Esophagus squamous epithelium (tissue), 5 donors: ENCODE measurements around the gene PAK1. TPM values are rescaled to one million over a fixed set of nuclear protein-coding genes. Genes with fewer than 3 reads are reported as not detected.

ENCODE experiments used
- DNase-seq: peaks from one replicate; lab custom pipeline; 2025; lab: John Stamatoyannopoulos, UW
- H3K27ac ChIP-seq, 4 donors: fragments of 200-600 bp; sonication (generic); one replicate each; pipeline ENCODE4 v1.5.1; 2016 to 2019; ENCODE audit warnings: mild to moderate bottlenecking in 1 of 4
- H3K27me3 ChIP-seq, 4 donors: fragments of 200-600 bp; sonication (generic); 1 replicate in 3 of 4; 2 replicates in 1 of 4; pipeline versions ENCODE4 v1.5.1 to v1.6.0; 2017 to 2021; ENCODE audit warnings: antibody characterized with exemption in 1 of 4
- H3K36me3 ChIP-seq, 3 donors: fragments of 200-600 bp; sonication (generic); one replicate each; pipeline ENCODE4 v1.5.1; 2016 to 2019
- H3K4me1 ChIP-seq, 3 donors: fragments of 200-600 bp; sonication (generic); one replicate each; pipeline ENCODE4 v1.5.1; 2017 to 2019
- H3K4me3 ChIP-seq, 4 donors: fragments of 200-600 bp; sonication (generic); 1 replicate in 3 of 4; 2 replicates in 1 of 4; pipeline ENCODE4 v1.5.1; 2016 to 2019; ENCODE audit warnings: mild to moderate bottlenecking in 2 of 4, moderate library complexity in 1 of 4
- H3K9me3 ChIP-seq, 3 donors: fragments of 200-600 bp; sonication (generic); one replicate each; pipeline ENCODE4 v1.5.1; 2016 to 2019
- POLR2A ChIP-seq, 4 donors: fragments of 450-650 bp; IDR thresholded peaks; one replicate each; pipeline ENCODE4 v1.6.1; 2017; ENCODE audit warnings: antibody characterized with exemption in 4 of 4, mild to moderate bottlenecking in 4 of 4, moderate library complexity in 3 of 4
- WGBS, 2 donors: methylation state at CpG; one replicate each; pipeline ENCODE4 v1.1.5; 2018; 5-methylcytosine and 5-hydroxymethylcytosine counted together
- intact Hi-C: fragments of 100-400 bp; cut with DNase I; formaldehyde crosslinking; loops from one replicate; pipeline ENCODE4 v1.15.0; 2022
- total RNA-seq, 4 donors: library from RNA; depleted of rRNA; stranded (reverse); fragments of >200 nt; gene quantifications; one replicate each; pipeline ENCODE4 v1.1.0, GENCODE V29; 2016
- TF ChIP-seq, protein P1 (sequence below), 6 experiments: fragments of 450-650 bp in 4 of 6; fragments of 200-600 bp in 2 of 6; sonication (generic) in 2 of 6; IDR thresholded peaks; one replicate each; pipeline ENCODE4 v1.5.1; 2016 to 2019; ENCODE audit warnings: antibody characterized with exemption in 6 of 6, mild to moderate bottlenecking in 4 of 6, moderate library complexity in 4 of 6
- donor health status: DM: yes; HTN: yes; CAD: no.

Gene PAK1
- total RNA-seq, 4 donors from 2014 or later, result 17.4 to 41.6 (median 24.8) TPM

DNA sequence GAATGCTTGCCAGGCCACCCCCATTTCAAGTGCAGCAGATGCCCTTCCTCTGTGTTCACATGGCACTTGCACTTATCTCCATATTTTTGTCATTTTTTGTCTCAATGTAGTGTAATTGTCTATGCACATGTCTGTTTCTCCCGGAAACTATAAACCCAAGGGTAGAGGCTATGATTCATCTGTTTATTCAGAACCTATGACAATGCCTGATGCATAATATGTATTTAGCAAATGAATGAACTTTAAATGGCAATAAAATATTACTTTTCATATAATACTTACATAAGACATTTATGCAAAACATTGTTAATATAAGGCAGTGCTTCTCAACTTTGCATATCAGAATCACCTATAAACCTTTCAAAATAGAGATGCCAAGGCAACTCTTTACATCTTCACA is 6.7 kb downstream of the PAK1 start:
- H3K27ac ChIP-seq, result no peak overlapping the region
- no peak overlapping the region for H3K4me3 ChIP-seq
- no peaks in the 10 kb centered on the region for H3K27me3 ChIP-seq
- no peaks in the 10 kb centered on the region for H3K9me3 ChIP-seq
- peaks cover 12 to 36% (median 14%) of the 10 kb centered on the region in 3 donors for H3K4me1 ChIP-seq
- 28 to 32% methylated on average over 1 of the region's 1 CpG for whole genome bisulfite sequencing, 2 donors
- no peaks in the 10 kb centered on the region for H3K36me3 ChIP-seq
- no peak for DNase-seq
- no peak for TF ChIP-seq POLR2A (IDR thresholded peaks at IDR 0.05)
- TF ChIP-seq, protein P1, sequence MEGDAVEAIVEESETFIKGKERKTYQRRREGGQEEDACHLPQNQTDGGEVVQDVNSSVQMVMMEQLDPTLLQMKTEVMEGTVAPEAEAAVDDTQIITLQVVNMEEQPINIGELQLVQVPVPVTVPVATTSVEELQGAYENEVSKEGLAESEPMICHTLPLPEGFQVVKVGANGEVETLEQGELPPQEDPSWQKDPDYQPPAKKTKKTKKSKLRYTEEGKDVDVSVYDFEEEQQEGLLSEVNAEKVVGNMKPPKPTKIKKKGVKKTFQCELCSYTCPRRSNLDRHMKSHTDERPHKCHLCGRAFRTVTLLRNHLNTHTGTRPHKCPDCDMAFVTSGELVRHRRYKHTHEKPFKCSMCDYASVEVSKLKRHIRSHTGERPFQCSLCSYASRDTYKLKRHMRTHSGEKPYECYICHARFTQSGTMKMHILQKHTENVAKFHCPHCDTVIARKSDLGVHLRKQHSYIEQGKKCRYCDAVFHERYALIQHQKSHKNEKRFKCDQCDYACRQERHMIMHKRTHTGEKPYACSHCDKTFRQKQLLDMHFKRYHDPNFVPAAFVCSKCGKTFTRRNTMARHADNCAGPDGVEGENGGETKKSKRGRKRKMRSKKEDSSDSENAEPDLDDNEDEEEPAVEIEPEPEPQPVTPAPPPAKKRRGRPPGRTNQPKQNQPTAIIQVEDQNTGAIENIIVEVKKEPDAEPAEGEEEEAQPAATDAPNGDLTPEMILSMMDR (IDR thresholded peaks at IDR 0.05), result no peak
- intact Hi-C loops, result no loop called here

DNA sequence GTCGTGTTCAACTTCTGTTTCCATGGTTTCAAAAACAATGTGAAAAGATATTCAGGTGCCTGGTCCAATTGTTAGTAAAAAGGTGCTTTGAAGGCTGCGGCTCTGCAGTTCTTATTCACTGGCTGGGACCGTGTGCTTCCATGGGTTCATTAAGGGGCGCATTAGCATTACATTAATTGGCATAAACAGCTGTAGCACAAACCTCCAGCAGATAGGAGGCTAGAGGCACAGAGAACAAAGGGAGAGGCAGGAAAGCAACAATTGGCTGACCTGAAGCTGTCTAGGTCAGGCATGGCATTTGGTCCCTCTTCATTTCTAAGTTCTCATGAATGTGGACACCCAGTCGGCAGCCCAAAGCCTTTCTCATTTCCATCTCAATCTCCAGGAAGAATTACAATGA is 16.6 kb downstream of the PAK1 start:
- H3K36me3 ChIP-seq, result no peaks in the 10 kb centered on the region
- TF ChIP-seq, protein P1 (IDR thresholded peaks at IDR 0.05), result no peak
- no peak for TF ChIP-seq POLR2A (IDR thresholded peaks at IDR 0.05)
- DNase-seq, result no peak
- H3K27ac ChIP-seq, result no peak overlapping the region
- intact Hi-C loops, result no loop called here
- H3K27me3 ChIP-seq, result no peaks in the 10 kb centered on the region
- H3K4me1 ChIP-seq, result peaks cover 0 to 4% (median 0%) of the 10 kb centered on the region in 3 donors
- H3K4me3 ChIP-seq, result no peak overlapping the region
- H3K9me3 ChIP-seq, result no peaks in the 10 kb centered on the region
- WGBS, 2 donors, result 72 to 76% methylated on average over 5 of the region's 5 CpGs

DNA sequence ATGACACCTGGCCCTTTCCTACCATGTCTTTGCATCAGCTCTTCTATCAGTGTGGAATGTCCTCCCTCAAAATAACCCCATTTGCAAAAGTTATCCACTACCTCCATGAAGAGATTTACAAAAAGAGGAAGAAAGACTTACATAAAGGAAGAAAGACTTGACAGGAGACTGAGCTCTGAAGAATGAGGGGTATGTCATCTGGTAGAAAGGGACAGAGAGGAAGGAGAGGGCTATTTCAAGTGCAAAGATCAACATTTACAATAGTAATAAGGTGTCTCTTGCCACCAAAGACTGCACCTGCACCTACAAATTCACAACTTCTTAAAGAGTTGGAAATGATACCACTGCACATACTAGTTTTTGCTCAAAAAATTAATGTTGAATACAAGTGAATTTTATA is 18.2 kb downstream of the PAK1 start:
- Histone ChIP-seq H3K4me1 (peaks cover 0 to 4% (median 0%) of the 10 kb centered on the region in 3 donors), H3K27ac (no peak overlapping the region), H3K9me3 (no peaks in the 10 kb centered on the region), H3K4me3 (no peak overlapping the region), H3K27me3 (no peaks in the 10 kb centered on the region), H3K36me3 (no peaks in the 10 kb centered on the region)
- no peak for DNase-seq
- intact Hi-C loops, result no loop called here
- TF ChIP-seq, protein P1 (IDR thresholded peaks at IDR 0.05), result no peak

DNA sequence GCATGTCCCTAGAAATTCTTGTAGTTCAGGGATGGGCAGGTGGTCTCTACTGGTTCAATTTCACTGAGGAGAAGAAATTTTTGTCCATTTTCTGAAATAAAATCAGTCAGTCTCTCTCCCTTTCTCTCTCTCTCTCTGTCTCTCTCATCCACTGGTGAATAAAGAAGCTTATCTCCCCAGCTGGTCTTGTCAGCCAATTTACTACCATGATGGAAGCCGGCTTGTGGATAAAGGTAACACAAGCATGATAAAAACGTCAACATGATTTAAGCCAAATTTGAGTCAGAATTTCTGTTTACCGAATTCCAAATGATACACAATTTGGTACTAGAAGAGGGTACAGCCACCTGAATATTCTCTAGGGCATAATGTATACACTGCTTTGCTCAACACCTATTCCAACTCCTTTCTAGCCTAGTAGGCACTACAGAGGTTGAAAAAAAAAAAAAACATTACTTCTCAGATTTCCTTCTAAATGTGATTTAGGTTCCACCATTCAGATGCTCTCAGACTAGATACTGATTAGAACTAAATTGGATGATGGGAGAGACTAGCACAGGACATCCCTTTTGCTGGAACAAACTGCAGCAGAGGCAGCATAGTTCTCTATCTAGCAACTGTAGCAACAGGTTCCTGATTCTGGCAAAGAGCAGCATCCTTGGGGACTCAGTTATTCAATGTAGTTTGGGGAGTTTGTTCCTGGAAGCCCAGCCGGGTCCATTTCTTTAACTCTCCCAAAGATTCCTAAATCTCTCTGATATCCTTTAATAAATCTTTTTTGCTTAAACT is 18.8 kb downstream of the PAK1 start:
- H3K9me3 ChIP-seq, result no peaks in the 10 kb centered on the region
- no peak overlapping the region for H3K27ac ChIP-seq
- H3K4me1 ChIP-seq, result peaks cover 0 to 4% (median 0%) of the 10 kb centered on the region in 3 donors
- 62 to 87% methylated on average over 4 of the region's 4 CpGs for WGBS, 2 donors
- H3K27me3 ChIP-seq, result no peaks in the 10 kb centered on the region
- no peaks in the 10 kb centered on the region for H3K36me3 ChIP-seq
- no peak overlapping the region for H3K4me3 ChIP-seq
- intact Hi-C loops, result no loop called here
- DNase-seq, result no peak
- TF ChIP-seq POLR2A (IDR thresholded peaks at IDR 0.05), result no peak
- TF ChIP-seq, protein P1 (IDR thresholded peaks at IDR 0.05), result no peak

DNA sequence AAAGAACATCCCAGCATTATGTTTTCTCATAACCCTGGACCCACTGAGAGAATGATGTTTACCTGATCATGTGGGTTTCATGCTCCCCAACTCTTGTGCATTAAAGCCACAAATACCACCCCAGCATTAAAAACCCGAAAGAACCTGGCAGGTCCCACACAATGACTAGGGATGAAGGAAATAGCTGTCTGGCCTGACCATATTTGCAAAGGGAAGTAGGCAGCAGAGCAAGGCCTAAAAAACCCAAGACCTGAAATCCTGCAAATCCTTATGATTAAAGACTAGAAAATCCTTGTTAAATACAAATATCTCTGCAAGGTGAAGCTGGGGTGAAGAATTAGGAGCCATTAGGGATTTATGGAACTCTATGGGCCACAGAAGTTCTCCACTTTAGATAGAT is 23.7 kb downstream of the PAK1 start:
- TF ChIP-seq, protein P1 (IDR thresholded peaks at IDR 0.05), result no peak
- TF ChIP-seq POLR2A (IDR thresholded peaks at IDR 0.05), result no peak
- 75 to 77% methylated on average over 1 of the region's 1 CpG for WGBS, 2 donors
- peaks cover 0 to 7% (median 0%) of the 10 kb centered on the region in 3 donors for H3K4me1 ChIP-seq
- H3K4me3 ChIP-seq, result no peak overlapping the region
- no peak for DNase-seq
- intact Hi-C loops, result no loop called here
- no peak overlapping the region for H3K27ac ChIP-seq
- no peaks in the 10 kb centered on the region for H3K36me3 ChIP-seq
- no peaks in the 10 kb centered on the region for H3K27me3 ChIP-seq
- H3K9me3 ChIP-seq, result no peaks in the 10 kb centered on the region
